Kidney (tissue), 14 donors: ENCODE results near the gene AK1. TPM values are rescaled to one million over a fixed set of nuclear protein-coding genes. Genes with fewer than 3 reads are reported as not detected.

Source experiments
- DNase-seq, 5 donors: peaks; one replicate each; pipeline ENCODE4 v3.0.0-alpha.2; 2013 to 2020
- FAIRE-seq: peaks from 2 replicates; lab custom pipeline; 2012; peaks lifted over from hg19 to GRCh38; lab: Jason Lieb, UNC
- H3K27ac ChIP-seq, 2 donors: one replicate each; pipeline ENCODE4 v1.7.0; 2013; ENCODE audit warnings: low read depth in 2 of 2, low read length in 2 of 2, inconsistent platforms in 1 of 2
- H3K27me3 ChIP-seq: one replicate; pipeline ENCODE4 v1.7.1; 2013; ENCODE audit warnings: low read length, inconsistent platforms; ENCODE audit not compliant: control insufficient read depth, insufficient read depth
- H3K36me3 ChIP-seq, 3 donors: one replicate each; pipeline versions ENCODE4 v1.7.0 to v1.7.1; 2013; ENCODE audit warnings: low read length in 3 of 3, control low read depth in 1 of 3, inconsistent platforms in 1 of 3; ENCODE audit not compliant: insufficient read depth in 3 of 3, control insufficient read depth in 2 of 3
- H3K4me1 ChIP-seq, 3 donors: one replicate each; pipeline versions ENCODE4 v1.7.0 to v1.7.1; 2013; ENCODE audit warnings: low read length in 3 of 3, inconsistent platforms in 1 of 3, low read depth in 1 of 3; ENCODE audit not compliant: control insufficient read depth in 2 of 3, insufficient read depth in 2 of 3
- H3K4me3 ChIP-seq, 3 donors: one replicate each; pipeline versions ENCODE4 v1.7.0 to v1.8.1; 2013; ENCODE audit warnings: low read length in 3 of 3, control low read depth in 1 of 3, inconsistent platforms in 1 of 3
- H3K9ac ChIP-seq, 3 donors: one replicate each; pipeline versions ENCODE4 v1.7.0 to v1.7.1; 2013; ENCODE audit warnings: low read length in 3 of 3, control low read depth in 1 of 3, inconsistent platforms in 1 of 3
- H3K9me3 ChIP-seq, 3 donors: one replicate each; pipeline versions ENCODE4 v1.7.0 to v1.7.1; 2013; ENCODE audit warnings: low read length in 3 of 3, control low read depth in 1 of 3, inconsistent platforms in 1 of 3; ENCODE audit not compliant: control insufficient read depth in 2 of 3, insufficient read depth in 1 of 3
- intact Hi-C: fragments of 100-400 bp; cut with DNase I; formaldehyde crosslinking; loops from one replicate; pipeline ENCODE4 v1.11.1; 2022
- polyA plus RNA-seq: library from polyadenylated mRNA; stranded (reverse); fragments of 350-450 nt; fragmentation: Illumina TruSeq; extraction: RNeasy Lipid Tissue Mini Kit (QIAGEN cat#74804); gene quantifications from one replicate; pipeline ENCODE4 v1.2.3, GENCODE V29; 2014; ENCODE audit warnings: low read depth, low replicate concordance; ENCODE audit not compliant: insufficient read depth
- total RNA-seq: library from RNA; stranded (reverse); fragmentation: NEBNext Ultra II Directional; extraction: Animal tissue kit (Norgen Biotek cat#: 25700); gene quantifications from one replicate; pipeline ENCODE4 v1.2.1, GENCODE V29; 2021
- TF ChIP-seq, protein P1 (sequence below): IDR thresholded peaks from 3 replicates; pipeline ENCODE4 v1.5.1; 2012; ENCODE audit warnings: mild to moderate bottlenecking, moderate library complexity, borderline replicate concordance; ENCODE audit not compliant: insufficient read depth; ENCODE audit errors: extremely low read depth
- donor health status: control.
- donor health status: control.
- donor health status: control.
- donor health status: control.
- donor health status: control.
- donor health status: DM: yes; HTN: yes; CAD: no.
- donor health status: Normal renal cell carcinoma (clear cell type).

Gene AK1
- total and polyA plus RNA-seq, 2 donors from 2014 or later = 77.9 to 185 TPM

DNA sequence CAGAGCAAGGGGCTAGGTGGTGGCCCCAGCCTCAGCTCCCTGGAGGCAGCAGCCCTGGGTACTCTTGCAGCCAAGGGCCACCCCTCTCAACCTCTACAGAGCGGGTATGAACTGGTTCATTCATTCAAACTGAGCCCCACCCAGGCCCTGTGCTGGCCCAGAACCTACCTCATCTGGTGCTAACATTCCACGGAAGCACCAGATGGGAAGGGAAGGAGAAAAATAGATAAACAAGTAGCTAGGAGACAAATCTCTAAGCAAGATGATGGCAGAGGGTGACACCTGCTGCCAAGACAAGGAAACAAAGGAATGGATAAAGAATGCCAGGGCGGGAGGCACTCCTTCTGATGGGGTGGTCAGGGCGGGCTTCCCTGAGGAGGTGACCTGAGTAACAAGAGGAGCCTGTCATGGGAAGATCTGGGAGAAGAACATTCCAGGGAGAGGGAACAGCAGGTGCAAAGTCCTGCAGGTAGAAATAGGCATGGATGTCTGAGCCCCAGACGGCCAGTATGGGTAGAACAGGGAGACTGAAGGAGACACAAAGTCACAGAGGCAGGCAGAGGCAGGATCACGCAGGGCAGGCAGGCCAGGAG lies 33.2 kb upstream of the AK1 start:
- Histone ChIP-seq H3K27ac (no peak overlapping the region), H3K27me3 (no peaks in the 10 kb centered on the region), H3K4me3 (no peak overlapping the region), H3K4me1 (peaks cover 0 to 17% (median 14%) of the 10 kb centered on the region in 3 donors), H3K36me3 (no peaks in the 10 kb centered on the region), H3K9ac (no peak overlapping the region), H3K9me3 (no peaks in the 10 kb centered on the region)
- TF ChIP-seq, protein P1, sequence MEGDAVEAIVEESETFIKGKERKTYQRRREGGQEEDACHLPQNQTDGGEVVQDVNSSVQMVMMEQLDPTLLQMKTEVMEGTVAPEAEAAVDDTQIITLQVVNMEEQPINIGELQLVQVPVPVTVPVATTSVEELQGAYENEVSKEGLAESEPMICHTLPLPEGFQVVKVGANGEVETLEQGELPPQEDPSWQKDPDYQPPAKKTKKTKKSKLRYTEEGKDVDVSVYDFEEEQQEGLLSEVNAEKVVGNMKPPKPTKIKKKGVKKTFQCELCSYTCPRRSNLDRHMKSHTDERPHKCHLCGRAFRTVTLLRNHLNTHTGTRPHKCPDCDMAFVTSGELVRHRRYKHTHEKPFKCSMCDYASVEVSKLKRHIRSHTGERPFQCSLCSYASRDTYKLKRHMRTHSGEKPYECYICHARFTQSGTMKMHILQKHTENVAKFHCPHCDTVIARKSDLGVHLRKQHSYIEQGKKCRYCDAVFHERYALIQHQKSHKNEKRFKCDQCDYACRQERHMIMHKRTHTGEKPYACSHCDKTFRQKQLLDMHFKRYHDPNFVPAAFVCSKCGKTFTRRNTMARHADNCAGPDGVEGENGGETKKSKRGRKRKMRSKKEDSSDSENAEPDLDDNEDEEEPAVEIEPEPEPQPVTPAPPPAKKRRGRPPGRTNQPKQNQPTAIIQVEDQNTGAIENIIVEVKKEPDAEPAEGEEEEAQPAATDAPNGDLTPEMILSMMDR = peak; percentile 18
- intact Hi-C loops = no loop called here
- FAIRE-seq (no peak), DNase-seq (peak; percentile 62 to 83 (median 70))

DNA sequence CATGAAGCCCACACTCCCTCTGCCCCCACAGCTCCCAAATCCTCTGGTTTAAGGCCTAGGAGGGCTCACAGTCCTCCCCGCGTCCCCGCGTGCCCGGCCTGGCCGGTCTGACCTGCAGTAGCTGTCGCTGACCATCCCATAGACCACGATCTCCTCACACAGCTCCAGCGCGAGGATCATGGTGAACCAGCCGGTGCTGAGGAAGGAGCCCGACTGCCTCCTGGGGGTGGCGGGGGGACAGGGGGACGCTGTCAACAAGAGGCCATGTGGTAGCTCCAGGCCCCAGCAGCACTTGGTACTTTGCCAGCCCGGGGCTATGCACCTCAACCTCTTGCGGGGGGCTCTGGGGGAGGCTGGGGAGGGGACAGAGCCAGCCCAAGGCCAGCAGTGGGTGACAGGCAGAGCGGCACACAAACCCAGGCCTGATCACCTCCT lies 32.4 kb upstream of the AK1 start:
- intact Hi-C loops = no loop called here
- no peaks in the 10 kb centered on the region for H3K36me3 ChIP-seq
- H3K4me1 ChIP-seq = peaks cover 3 to 16% (median 16%) of the 10 kb centered on the region in 3 donors

DNA sequence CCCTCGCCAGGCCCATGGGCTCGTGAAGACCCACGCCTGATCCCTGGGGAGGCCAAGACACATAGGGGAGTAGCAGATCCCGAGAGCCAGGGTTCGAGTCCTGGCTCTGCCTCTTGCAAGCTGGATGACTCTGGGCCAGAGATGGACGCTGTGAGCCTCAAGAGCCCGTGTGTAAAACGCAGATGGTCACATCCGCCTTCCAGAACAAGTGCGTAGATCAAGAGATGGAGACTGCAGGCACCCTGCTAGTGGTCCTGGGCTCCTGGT lies 31.1 kb upstream of the AK1 start:
- Histone ChIP-seq H3K27ac (no peak overlapping the region), H3K9me3 (no peaks in the 10 kb centered on the region), H3K4me3 (no peak overlapping the region), H3K4me1 (peaks cover 4 to 27% (median 26%) of the 10 kb centered on the region in 3 donors), H3K9ac (no peak overlapping the region), H3K36me3 (no peaks in the 10 kb centered on the region), H3K27me3 (no peaks in the 10 kb centered on the region)
- intact Hi-C loops = no loop called here
- peak in 2 of 5 donors; percentile 52 to 75 for DNase-seq
- TF ChIP-seq, protein P1 = no peak
- no peak for FAIRE-seq

More for the DNA sequence above, 32.4 kb upstream of the AK1 start:
- TF ChIP-seq, protein P1 = no peak
- peak in 2 of 5 donors; percentile 65 to 77 for DNase-seq
- Histone ChIP-seq H3K9ac (no peak overlapping the region), H3K9me3 (no peaks in the 10 kb centered on the region), H3K27ac (no peak overlapping the region), H3K27me3 (no peaks in the 10 kb centered on the region), H3K4me3 (no peak overlapping the region)
- FAIRE-seq = no peak
